Stomach smooth muscle (tissue), 2 donors: ENCODE measurements around the gene HACL1.
"Not testable (repeated sequence)": the region's sequence is repeated elsewhere in the genome, so short reads cannot be mapped to it uniquely, and the experiment has no call there.

Experiments used
- H3K27ac ChIP-seq: one replicate; pipeline ENCODE4 v1.7.0; 2013; ENCODE audit warnings: mild to moderate bottlenecking, low read length, inconsistent platforms
- H3K27me3 ChIP-seq, 2 donors: one replicate each; pipeline ENCODE4 v1.7.0; 2013; ENCODE audit warnings: low read length in 2 of 2; ENCODE audit not compliant: insufficient read depth in 2 of 2, control insufficient read depth in 1 of 2
- H3K36me3 ChIP-seq, 2 donors: one replicate each; pipeline ENCODE4 v1.7.0; 2013; ENCODE audit warnings: low read length in 2 of 2; ENCODE audit not compliant: control insufficient read depth in 2 of 2, insufficient read depth in 2 of 2
- H3K4me1 ChIP-seq: one replicate; pipeline ENCODE4 v1.7.0; 2013; ENCODE audit warnings: low read length; ENCODE audit not compliant: control insufficient read depth, insufficient read depth
- H3K4me3 ChIP-seq, 2 donors: one replicate each; pipeline ENCODE4 v1.7.0; 2013; ENCODE audit warnings: low read length in 2 of 2
- H3K9ac ChIP-seq, 2 donors: one replicate each; pipeline ENCODE4 v1.7.0; 2013; ENCODE audit warnings: low read length in 2 of 2, mild to moderate bottlenecking in 1 of 2
- H3K9me3 ChIP-seq, 2 donors: one replicate each; pipeline ENCODE4 v1.7.0; 2013; ENCODE audit warnings: low read length in 2 of 2; ENCODE audit not compliant: control insufficient read depth in 2 of 2
- donor health status: healthy.
- donor health status: Pancreatic carcinoma.

Gene HACL1

DNA sequence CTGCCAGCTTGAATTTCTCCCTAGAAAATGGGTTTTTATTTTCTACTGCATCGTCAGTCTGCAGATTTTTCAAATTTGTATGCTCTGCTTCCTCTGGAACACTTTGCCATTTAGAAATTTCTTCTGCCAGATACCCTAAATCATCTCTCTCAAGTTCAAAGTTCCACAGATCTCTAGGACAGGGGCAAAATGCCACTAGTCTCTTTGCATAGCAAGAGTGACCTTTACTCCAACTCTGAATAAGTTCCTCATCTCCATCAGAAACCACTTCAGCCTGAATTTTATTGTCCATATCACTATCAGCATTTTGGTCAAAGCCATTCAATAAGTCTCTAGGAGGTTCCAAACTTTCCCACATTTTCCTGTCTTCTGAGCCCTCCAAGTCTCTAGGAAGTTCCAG is 3.2 kb upstream of the HACL1 start:
- H3K36me3 ChIP-seq, H3K27ac ChIP-seq, H3K9me3 ChIP-seq, H3K9ac ChIP-seq, H3K27me3 ChIP-seq, H3K4me3 ChIP-seq: not testable (repeated sequence)
- peaks cover 20% of the 10 kb centered on the region for H3K4me1 ChIP-seq

DNA sequence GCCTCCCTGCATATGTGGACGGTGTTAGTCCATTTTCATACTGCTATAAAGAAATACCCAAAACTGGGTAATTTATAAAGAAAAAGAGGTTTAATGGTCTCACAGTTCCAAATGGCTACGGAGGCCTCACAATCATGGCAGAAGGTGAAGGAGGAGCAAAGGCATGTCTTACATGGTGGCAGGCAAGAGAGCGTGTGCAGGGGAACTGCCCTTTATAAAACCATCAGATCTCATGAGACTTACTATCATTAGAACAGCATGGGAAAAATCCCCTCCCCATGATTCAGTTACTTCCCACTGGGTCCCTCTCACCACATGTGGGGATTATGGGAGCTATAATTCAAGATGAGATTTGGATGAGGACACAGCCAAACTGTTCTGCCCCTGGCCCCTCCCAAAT is 1.4 kb upstream of the HACL1 start:
- not testable (repeated sequence) for H3K36me3 ChIP-seq, H3K27me3 ChIP-seq, H3K27ac ChIP-seq, H3K9me3 ChIP-seq
- peaks cover 22% of the 10 kb centered on the region for H3K4me1 ChIP-seq
- peak overlapping the region in 1 of 2 donors; percentile 74 for H3K9ac ChIP-seq
- peak overlapping the region; percentile 75 to 100 for H3K4me3 ChIP-seq

DNA sequence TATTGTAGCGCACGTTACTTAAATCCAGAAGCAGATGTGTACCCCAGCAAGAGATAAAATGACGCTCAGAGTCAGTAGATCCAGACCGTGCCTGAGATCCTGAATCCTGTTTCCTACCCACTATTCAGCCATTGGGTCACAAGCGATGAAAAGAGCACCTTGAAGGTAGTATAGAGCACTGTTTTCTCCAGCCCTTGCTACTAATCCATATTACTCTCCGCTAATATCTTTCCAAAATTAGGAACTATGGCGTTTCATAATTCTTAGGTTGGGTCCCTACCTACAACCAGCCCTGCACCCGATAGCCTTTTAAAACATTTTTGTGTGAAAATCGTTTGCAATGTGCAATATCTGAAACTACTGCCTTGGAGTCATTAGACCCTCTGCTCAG is 772 bp upstream of the HACL1 start:
- Histone ChIP-seq H3K4me3 (peak overlapping the region; percentile 75 to 100), H3K4me1 (peaks cover 22% of the 10 kb centered on the region), H3K27ac (peak overlapping the region; percentile 84), H3K36me3 (peaks cover 6 to 11% of the 10 kb centered on the region in 2 donors), H3K9me3 (no peaks in the 10 kb centered on the region), H3K27me3 (no peaks in the 10 kb centered on the region), H3K9ac (peak overlapping the region; percentile 74 to 96)

DNA sequence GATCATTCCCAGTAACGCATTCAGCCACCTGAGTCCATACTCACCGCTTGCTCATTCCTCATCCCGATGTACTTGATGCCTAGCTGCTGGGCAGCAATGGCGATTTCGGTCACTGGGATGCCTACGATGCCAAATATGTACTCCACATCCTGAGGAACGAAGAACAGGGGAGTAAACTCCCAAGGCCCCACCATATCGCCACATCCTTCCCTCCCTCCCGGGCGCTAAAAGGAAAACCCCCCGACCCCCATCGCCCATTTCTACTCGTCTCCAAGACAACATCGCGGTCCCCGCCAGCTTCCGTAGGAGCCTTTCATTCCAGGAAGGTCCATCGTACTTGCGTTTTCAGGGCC is 347 bp downstream of the HACL1 start:
- H3K36me3 ChIP-seq = peaks cover 6 to 11% of the 10 kb centered on the region in 2 donors
- no peaks in the 10 kb centered on the region for H3K27me3 ChIP-seq
- peak overlapping the region; percentile 84 for H3K27ac ChIP-seq

DNA sequence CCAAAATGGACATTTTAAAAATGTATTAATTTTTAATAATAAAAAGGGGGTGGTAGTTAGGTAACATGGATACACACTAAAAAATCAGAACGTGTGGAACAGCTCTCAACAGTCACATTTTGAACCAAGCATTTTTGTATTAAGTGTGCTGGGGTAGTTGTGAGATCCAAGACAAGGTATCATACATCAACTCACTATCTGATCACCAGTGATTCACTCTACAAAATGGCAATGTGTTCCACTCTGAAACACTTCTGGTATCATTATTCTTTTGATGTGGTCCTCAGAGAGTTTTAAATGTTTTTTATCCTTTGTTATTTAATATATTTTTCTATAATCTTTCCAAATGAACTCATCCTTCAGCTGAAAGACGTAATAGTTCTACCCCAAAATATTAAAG is 5.4 kb downstream of the HACL1 start:
- no peaks in the 10 kb centered on the region for H3K27me3 ChIP-seq
- H3K9ac ChIP-seq = no peak overlapping the region
- peaks cover 14% of the 10 kb centered on the region for H3K4me1 ChIP-seq
- H3K4me3 ChIP-seq = no peak overlapping the region
- no peak overlapping the region for H3K27ac ChIP-seq
- no peaks in the 10 kb centered on the region for H3K9me3 ChIP-seq
- peaks cover 6 to 11% of the 10 kb centered on the region in 2 donors for H3K36me3 ChIP-seq

More for the DNA sequence above, 347 bp downstream of the HACL1 start:
- Histone ChIP-seq H3K4me3 (peak overlapping the region; percentile 75 to 100), H3K4me1 (peaks cover 22% of the 10 kb centered on the region), H3K9ac (peak overlapping the region; percentile 74 to 96), H3K9me3 (no peaks in the 10 kb centered on the region)

DNA sequence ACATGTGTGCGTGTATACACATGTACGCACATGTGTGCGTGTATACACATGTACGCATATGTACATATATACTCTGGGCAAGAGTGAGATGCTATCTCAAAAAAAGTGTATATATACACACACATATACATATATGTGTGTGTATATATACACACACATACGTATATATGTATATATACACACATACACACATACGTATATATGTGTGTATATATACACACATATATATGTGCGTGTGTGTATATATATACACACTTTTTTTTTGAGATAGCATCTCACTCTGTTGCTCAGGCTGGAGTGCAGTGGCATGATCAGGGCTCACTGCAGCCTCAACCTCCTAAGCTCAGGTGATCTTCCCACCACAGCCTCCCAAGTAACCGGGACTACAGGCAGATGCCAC is 8.4 kb downstream of the HACL1 start:
- Histone ChIP-seq H3K36me3 (peaks cover 9 to 16% of the 10 kb centered on the region in 2 donors), H3K4me1 (no peaks in the 10 kb centered on the region), H3K9ac (no peak overlapping the region), H3K27ac (no peak overlapping the region), H3K4me3 (no peak overlapping the region), H3K27me3 (no peaks in the 10 kb centered on the region), H3K9me3 (no peaks in the 10 kb centered on the region)

DNA sequence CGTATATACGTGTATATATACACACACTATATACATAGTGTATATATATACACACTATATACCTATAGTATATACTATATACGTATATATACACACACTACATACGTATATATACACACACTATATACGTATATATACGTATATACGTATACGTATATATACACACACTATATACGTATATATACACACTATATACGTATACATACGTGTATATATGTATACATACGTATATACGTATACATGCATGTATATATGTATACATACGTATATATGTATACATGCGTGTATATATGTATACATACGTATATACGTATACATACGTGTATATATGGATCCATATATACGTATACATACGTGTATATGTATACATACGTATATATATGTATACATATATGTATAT is 9.4 kb downstream of the HACL1 start:
- Histone ChIP-seq H3K9me3 (no peaks in the 10 kb centered on the region), H3K36me3 (peaks cover 9 to 17% of the 10 kb centered on the region in 2 donors), H3K9ac (no peak overlapping the region), H3K27ac (no peak overlapping the region), H3K27me3 (no peaks in the 10 kb centered on the region), H3K4me3 (no peak overlapping the region), H3K4me1 (no peaks in the 10 kb centered on the region)

DNA sequence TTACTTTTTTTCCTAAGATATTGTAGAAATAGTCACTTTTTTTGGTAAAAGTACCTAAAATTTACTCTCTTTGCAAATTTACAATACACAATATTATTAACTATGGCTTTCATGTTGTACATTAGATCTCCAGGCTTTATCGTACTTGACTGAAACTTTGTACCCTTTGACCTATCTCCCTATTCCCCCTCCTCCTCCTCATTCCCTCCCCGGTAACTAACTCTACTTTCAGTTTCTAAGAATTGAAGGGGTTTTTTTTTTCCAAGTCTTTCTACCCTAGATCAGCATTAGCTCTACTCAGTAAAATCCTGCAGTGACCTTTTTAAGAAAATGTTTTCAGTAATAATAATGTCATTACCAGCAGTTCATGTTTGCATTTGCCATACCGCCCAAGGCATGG is 10.1 kb downstream of the HACL1 start:
- Histone ChIP-seq H3K9me3 (no peaks in the 10 kb centered on the region), H3K9ac (no peak overlapping the region), H3K4me3 (no peak overlapping the region), H3K4me1 (no peaks in the 10 kb centered on the region), H3K36me3 (peaks cover 9 to 17% of the 10 kb centered on the region in 2 donors), H3K27ac (no peak overlapping the region), H3K27me3 (no peaks in the 10 kb centered on the region)

DNA sequence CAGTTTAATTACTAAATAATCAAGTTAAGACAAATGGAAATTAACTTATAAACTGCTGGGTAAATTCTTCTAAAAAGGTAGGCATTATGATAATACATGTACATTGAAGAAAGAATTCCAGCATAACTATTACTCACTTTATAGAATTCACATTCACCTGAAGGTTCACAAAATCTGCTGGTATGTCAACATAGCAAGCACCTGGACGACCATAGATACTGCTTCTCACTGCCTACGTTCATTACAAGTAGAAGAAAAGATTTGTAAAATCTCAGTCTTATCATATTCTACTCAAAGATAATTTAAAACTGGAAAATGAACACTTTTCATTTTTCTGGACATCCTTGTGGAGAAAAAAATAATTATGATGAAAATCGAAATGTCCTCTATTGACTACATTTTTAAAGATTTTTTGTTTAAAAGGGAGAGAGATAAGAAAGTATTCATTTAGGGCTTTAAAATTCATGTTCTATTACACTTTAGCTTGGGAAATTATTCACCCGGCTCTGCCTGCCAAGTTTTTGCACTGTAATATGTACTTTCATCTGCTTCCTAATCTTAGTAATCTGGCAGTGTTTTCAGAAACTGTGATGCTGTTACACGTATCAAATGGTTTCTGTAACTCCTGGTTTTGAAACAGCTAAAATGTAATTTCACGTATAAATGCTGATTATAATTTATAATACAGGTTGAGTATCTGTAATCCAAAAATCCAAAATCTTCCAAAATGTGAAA is 16.1 kb downstream of the HACL1 start:
- Histone ChIP-seq H3K4me3 (no peak overlapping the region), H3K36me3 (peaks cover 26 to 30% of the 10 kb centered on the region in 2 donors), H3K4me1 (no peaks in the 10 kb centered on the region), H3K27ac (no peak overlapping the region), H3K9ac (no peak overlapping the region), H3K27me3 (no peaks in the 10 kb centered on the region), H3K9me3 (no peaks in the 10 kb centered on the region)

DNA sequence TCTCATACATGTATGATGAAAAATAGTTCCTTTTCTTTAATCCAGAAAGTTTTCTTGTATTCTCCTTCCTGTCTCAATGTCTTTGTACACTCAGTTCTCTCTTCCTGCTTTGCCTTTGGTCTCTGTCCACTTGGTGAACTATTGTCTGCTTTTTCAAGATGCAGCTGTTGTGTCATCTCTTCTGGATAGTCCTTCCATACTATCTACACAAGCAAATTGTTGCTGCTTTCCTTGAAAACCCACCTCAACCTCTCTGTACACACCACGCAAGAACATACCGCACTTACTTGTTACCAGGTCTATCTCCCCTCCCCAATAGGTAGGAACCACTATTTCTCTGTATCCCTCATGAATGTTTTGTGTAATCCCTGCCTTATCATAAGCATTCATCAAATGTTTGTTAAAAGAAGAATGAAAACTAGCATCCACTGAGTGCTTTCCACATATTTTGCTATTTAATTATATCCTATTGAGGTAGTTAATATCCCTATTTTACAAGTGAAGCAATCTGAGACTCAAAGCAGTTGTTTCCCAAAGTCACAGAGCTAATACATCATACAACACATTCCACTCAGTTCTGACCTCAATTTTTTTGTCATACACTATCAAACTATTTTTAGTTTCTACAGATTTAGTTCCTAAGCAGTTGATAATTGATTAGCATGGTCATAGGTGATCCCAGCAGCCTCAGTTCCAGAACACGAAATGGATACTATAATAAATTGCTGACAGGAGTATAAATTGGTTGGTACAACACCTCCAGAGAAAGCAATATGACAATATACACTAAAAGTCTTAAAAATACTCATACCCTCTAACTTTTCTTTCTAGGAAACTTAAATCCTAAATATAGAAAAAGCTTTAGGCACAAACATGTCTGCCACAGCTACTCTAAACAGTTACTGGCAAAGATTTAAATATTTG is 19.6 kb downstream of the HACL1 start:
- Histone ChIP-seq H3K9me3 (no peaks in the 10 kb centered on the region), H3K36me3 (peaks cover 16 to 18% of the 10 kb centered on the region in 2 donors), H3K9ac (no peak overlapping the region), H3K4me3 (no peak overlapping the region), H3K27me3 (no peaks in the 10 kb centered on the region), H3K4me1 (no peaks in the 10 kb centered on the region), H3K27ac (no peak overlapping the region)

DNA sequence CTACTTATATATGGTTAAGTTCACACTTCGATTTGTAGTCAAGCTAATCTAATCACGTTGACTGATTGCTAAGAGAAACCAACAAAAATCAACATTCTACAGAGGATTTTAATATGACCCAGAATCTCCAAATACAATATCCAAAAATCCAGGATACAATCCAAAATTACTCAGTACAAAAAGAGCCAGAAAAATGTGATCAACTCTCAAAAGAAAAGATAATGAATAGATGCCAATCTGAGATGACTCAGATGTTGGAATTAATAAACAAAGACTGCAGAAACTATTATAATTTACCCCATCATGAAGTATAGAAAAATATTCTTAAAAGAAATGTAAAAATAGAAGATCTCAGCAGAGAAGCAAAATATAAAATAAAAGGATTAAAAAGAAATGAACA is 22.3 kb downstream of the HACL1 start:
- Histone ChIP-seq H3K4me3 (no peak overlapping the region), H3K9ac (no peak overlapping the region), H3K4me1 (no peaks in the 10 kb centered on the region), H3K36me3 (peaks cover 11% of the 10 kb centered on the region in 2 donors), H3K27me3 (no peaks in the 10 kb centered on the region), H3K27ac (no peak overlapping the region), H3K9me3 (no peaks in the 10 kb centered on the region)
